HG03045 (cell line): ENCODE results near the gene ARAP3.

Experiments used
- ATAC-seq: cut with Tn5 transposase; IDR thresholded peaks from one replicate; pipeline ENCODE4 v1.9.1; 2021; ENCODE audit warnings: mild to moderate bottlenecking, moderate library complexity; ENCODE audit not compliant: unreplicated experiment

ARAP3 gene

GRCh38 chr5:141672071-141672840 lies 9.8 kb downstream of the ARAP3 start:
- no peak for ATAC-seq

- no peak for ATAC-seq
These were observed 12.5 kb downstream of the ARAP3 start for GRCh38 chr5:141669520-141669919.

GRCh38 chr5:141668601-141669265 lies 13.3 kb downstream of the ARAP3 start:
- ATAC-seq = no peak

GRCh38 chr5:141665995-141666940 lies 15.8 kb downstream of the ARAP3 start:
- ATAC-seq = no peak

GRCh38 chr5:141664733-141665461 lies 17.1 kb downstream of the ARAP3 start:
- ATAC-seq = peak; percentile 88

GRCh38 chr5:141663506-141663905 lies 18.5 kb downstream of the ARAP3 start:
- ATAC-seq = no peak

GRCh38 chr5:141662028-141662427 lies 20.0 kb downstream of the ARAP3 start:
- ATAC-seq = no peak

- ATAC-seq = peak; percentile 58
These were observed 24.0 kb downstream of the ARAP3 start for GRCh38 chr5:141657937-141658545.

- no peak for ATAC-seq
These were observed 24.6 kb downstream of the ARAP3 start for GRCh38 chr5:141657404-141657803.

GRCh38 chr5:141656396-141656795 lies 25.6 kb downstream of the ARAP3 start:
- ATAC-seq = no peak

GRCh38 chr5:141655020-141655419 lies 27.0 kb downstream of the ARAP3 start:
- no peak for ATAC-seq

GRCh38 chr5:141654298-141654697 lies 27.7 kb downstream of the ARAP3 start:
- ATAC-seq = no peak

GRCh38 chr5:141651728-141652105 lies 30.3 kb downstream of the ARAP3 start:
- no peak for ATAC-seq

- ATAC-seq = peak; percentile 95
These were observed 30.9 kb downstream of the ARAP3 start, which contains the start of gene FCHSD1 for GRCh38 chr5:141650851-141651727. Gene FCHSD1, minus strand, starts transcription at chr5:141651418. Its CDS starts 50 bp downstream, at chr5:141651368.

- no peak for ATAC-seq
These were observed 32.1 kb downstream of the ARAP3 start for GRCh38 chr5:141649972-141650371.

- no peak for ATAC-seq
These were observed 32.9 kb downstream of the ARAP3 start for GRCh38 chr5:141649056-141649688.

GRCh38 chr5:141647851-141648250 lies 34.2 kb downstream of the ARAP3 start:
- ATAC-seq = no peak

- ATAC-seq = no peak
These were observed 34.8 kb downstream of the ARAP3 start for GRCh38 chr5:141647242-141647641.

GRCh38 chr5:141646026-141646425 lies 36.0 kb downstream of the ARAP3 start:
- no peak for ATAC-seq
